ENCODE results near the gene ALAS2.
"Not testable (repeated sequence)": the region's sequence is repeated elsewhere in the genome, so short reads cannot be mapped to it uniquely, and the experiment has no call there.

ALAS2 gene

DNA sequence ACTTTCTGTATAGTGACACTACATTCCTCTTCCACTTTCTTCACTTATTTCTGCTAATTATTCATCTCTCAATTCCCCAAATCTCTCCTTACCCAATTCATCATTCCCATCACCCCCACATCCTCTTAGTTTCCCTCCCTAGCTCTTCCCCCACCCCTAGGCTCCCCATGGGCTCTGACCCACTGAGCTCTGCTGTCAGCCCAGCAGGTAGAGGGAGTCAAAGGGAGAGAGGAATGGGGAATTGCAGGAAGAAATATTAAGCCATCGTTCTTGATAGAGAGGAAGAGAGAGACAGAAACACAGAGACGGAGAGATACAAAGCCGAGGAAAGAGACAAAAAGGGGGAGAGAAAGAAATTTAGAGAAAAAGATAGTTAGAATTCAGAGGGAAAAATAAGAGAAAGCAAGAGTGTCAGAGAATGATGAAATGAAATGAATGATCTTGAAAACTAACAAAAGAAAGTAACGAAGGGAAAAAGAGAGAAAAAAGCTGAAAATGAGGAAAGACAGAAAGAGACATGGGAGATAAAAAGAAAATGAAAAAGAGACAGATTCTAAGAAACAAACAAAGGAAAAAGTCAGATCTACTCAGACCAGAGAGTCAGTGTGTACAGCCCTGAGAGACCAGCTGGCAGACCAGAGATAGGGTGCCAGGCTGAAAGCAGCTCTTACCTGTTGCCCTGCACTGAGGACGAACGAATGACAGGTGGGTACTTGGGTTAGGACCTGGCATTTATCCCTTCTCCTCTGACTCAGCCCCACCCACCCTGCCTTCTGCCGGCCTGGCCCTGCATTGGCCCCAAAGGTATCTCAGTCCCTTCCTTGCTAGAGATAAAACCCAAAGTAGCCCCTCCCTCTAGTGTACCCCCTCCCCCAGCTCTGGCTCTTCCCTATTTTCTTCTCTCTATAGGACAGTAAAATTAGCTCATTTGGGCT lies at the start of gene ALAS2:
Gene ALAS2 (minus strand): TSS at position 707 of the 935 bp plus-strand sequence. CDS start 4,977 bp downstream, outside the sequence.
- H3K4me3 ChIP-seq (ENCODE audit: low read depth, low read length, poor library complexity, severe bottlenecking): no peak within 1 kb of the TSS
- H3K27me3 ChIP-seq (ENCODE audit: insufficient read depth, low read length): no peaks in the 10 kb centered on the region
- no peaks in the 10 kb centered on the region for H3K9me2 ChIP-seq (ENCODE audit: low read depth, low read length)
- no peak within 1 kb of the TSS for H2AFZ ChIP-seq (ENCODE audit: low read length)
- no peaks in the 10 kb centered on the region for H3K79me2 ChIP-seq (ENCODE audit: insufficient read depth, low read length)
- no peaks in the 10 kb centered on the region for H3K9me3 ChIP-seq (ENCODE audit: low read length)
- no peaks in the 10 kb centered on the region for H3F3A ChIP-seq (ENCODE audit: insufficient read depth, low read length)
- H4K20me1 ChIP-seq (ENCODE audit: insufficient read depth, low read length): no peaks in the 10 kb centered on the region
- TF ChIP-seq EZH2 (IDR thresholded peaks at IDR 0.05; ENCODE audit: borderline replicate concordance, low read length) (no peak), CTCF (IDR thresholded peaks at IDR 0.05; ENCODE audit: low read length) (no peak)
- H3K4me2 ChIP-seq (ENCODE audit: low read length): no peak within 1 kb of the TSS
- no peak within 1 kb of the TSS for H3K9ac ChIP-seq (ENCODE audit: low read length)
- no peaks in the 10 kb centered on the region for H3K36me3 ChIP-seq (ENCODE audit: insufficient read depth, low read length)
- H3K4me1 ChIP-seq (ENCODE audit: insufficient read depth, low read length, severe bottlenecking): no peaks in the 10 kb centered on the region
- no peak within 1 kb of the TSS for H3K27ac ChIP-seq (ENCODE audit: low read depth, low read length, poor library complexity, severe bottlenecking)

GRCh38 chrX:55074851-55075467 lies 44.2 kb upstream of the ALAS2 start, which contains the start of gene PAGE2B:
PAGE2B (plus strand) TSS chrX:55075030; CDS start chrX:55076042, 1,012 bp downstream.
- Histone ChIP-seq H2AFZ (ENCODE audit: low read length) (no peak within 1 kb of the TSS), H3K9ac (ENCODE audit: low read length) (no peak within 1 kb of the TSS)
- no peak for TF ChIP-seq EZH2 (IDR thresholded peaks at IDR 0.05; ENCODE audit: borderline replicate concordance, low read length)
- TF ChIP-seq CTCF (IDR thresholded peaks at IDR 0.05; ENCODE audit: low read length): no peak

GRCh38 chrX:55072286-55072685 lies 41.5 kb upstream of the ALAS2 start:
- Histone ChIP-seq H3K9me3 (ENCODE audit: low read length) (no peaks in the 10 kb centered on the region), H3F3A (ENCODE audit: insufficient read depth, low read length) (no peaks in the 10 kb centered on the region), H3K36me3 (ENCODE audit: insufficient read depth, low read length) (no peaks in the 10 kb centered on the region), H3K4me2 (ENCODE audit: low read length) (no peak overlapping the region), H3K9ac (ENCODE audit: low read length) (no peak overlapping the region), H2AFZ (ENCODE audit: low read length) (no peak overlapping the region), H4K20me1 (ENCODE audit: insufficient read depth, low read length) (no peaks in the 10 kb centered on the region), H3K27me3 (ENCODE audit: insufficient read depth, low read length) (no peaks in the 10 kb centered on the region), H3K79me2 (ENCODE audit: insufficient read depth, low read length) (no peaks in the 10 kb centered on the region), H3K4me3 (ENCODE audit: low read depth, low read length, poor library complexity, severe bottlenecking) (no peak overlapping the region), H3K27ac (ENCODE audit: low read depth, low read length, poor library complexity, severe bottlenecking) (no peak overlapping the region), H3K4me1 (ENCODE audit: insufficient read depth, low read length, severe bottlenecking) (no peaks in the 10 kb centered on the region), H3K9me2 (ENCODE audit: low read depth, low read length) (no peaks in the 10 kb centered on the region)
- TF ChIP-seq CTCF (IDR thresholded peaks at IDR 0.05; ENCODE audit: low read length): no peak
- no peak for TF ChIP-seq EZH2 (IDR thresholded peaks at IDR 0.05; ENCODE audit: borderline replicate concordance, low read length)

More at GRCh38 chrX:55074851-55075467, 44.2 kb upstream of the ALAS2 start, which contains the start of gene PAGE2B:
- Histone ChIP-seq H3K9me2 (ENCODE audit: low read depth, low read length) (no peaks in the 10 kb centered on the region), H3K9me3 (ENCODE audit: low read length) (no peaks in the 10 kb centered on the region), H3K36me3 (ENCODE audit: insufficient read depth, low read length) (no peaks in the 10 kb centered on the region), H3F3A (ENCODE audit: insufficient read depth, low read length) (no peaks in the 10 kb centered on the region), H3K4me2 (ENCODE audit: low read length) (no peak within 1 kb of the TSS), H4K20me1 (ENCODE audit: insufficient read depth, low read length) (no peaks in the 10 kb centered on the region), H3K4me1 (ENCODE audit: insufficient read depth, low read length, severe bottlenecking) (no peaks in the 10 kb centered on the region), H3K27ac (ENCODE audit: low read depth, low read length, poor library complexity, severe bottlenecking) (no peak within 1 kb of the TSS), H3K27me3 (ENCODE audit: insufficient read depth, low read length) (no peaks in the 10 kb centered on the region), H3K4me3 (ENCODE audit: low read depth, low read length, poor library complexity, severe bottlenecking) (no peak within 1 kb of the TSS), H3K79me2 (ENCODE audit: insufficient read depth, low read length) (no peaks in the 10 kb centered on the region)

DNA sequence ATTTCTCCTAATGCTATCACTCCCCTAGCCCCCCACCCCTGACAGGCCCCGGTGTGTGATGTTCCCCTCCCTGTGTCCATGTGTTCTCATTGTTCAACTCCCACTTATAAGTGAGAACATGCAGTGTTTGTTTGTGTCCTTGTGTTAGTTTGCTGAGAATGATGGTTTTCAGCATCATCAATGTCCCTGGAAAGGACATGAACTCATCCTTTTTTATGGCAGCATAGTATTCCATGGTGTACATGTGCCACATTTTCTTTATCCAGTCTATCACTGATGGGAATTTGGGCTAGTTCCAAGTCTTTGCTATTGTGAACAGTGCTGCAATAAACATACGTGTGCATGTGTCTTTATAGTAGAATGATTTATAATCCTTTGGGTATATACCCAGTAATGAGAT lies 36.4 kb upstream of the ALAS2 start:
- not testable (repeated sequence) for H3K4me1 ChIP-seq (ENCODE audit: insufficient read depth, low read length, severe bottlenecking); H3K9me3 ChIP-seq (ENCODE audit: low read length); H3K27ac ChIP-seq (ENCODE audit: low read depth, low read length, poor library complexity, severe bottlenecking); H4K20me1 ChIP-seq (ENCODE audit: insufficient read depth, low read length); H3K79me2 ChIP-seq (ENCODE audit: insufficient read depth, low read length); H3K4me3 ChIP-seq (ENCODE audit: low read depth, low read length, poor library complexity, severe bottlenecking); H3K27me3 ChIP-seq (ENCODE audit: insufficient read depth, low read length); H3K36me3 ChIP-seq (ENCODE audit: insufficient read depth, low read length); H3F3A ChIP-seq (ENCODE audit: insufficient read depth, low read length); H3K9ac ChIP-seq (ENCODE audit: low read length); H2AFZ ChIP-seq (ENCODE audit: low read length); H3K9me2 ChIP-seq (ENCODE audit: low read depth, low read length); H3K4me2 ChIP-seq (ENCODE audit: low read length)
